Stimulated activated effector memory CD8-positive, alpha-beta T cell treated with anti-CD3 and anti-CD28 coated beads, Interleukin-12 subunit alpha, Interleukin-12 subunit beta, amount 100 ng/mL, for 72 hours (primary cell): ENCODE measurements around the gene THSD8.

Experiments
- ATAC-seq: fragments of 150-1000 bp; cut with Tn5 transposase; 2 replicates; pipeline ENCODE4 v1.10.0; 2021
- DNase-seq, 2 donors: peaks; one replicate each; pipeline ENCODE4 v3.0.0; 2021 to 2022; ENCODE audit warnings: low spot score in 2 of 2
- H3K27ac Mint-ChIP-seq: one replicate; pipeline ENCODE4 v1.8.0; 2022; ENCODE audit warnings: mild to moderate bottlenecking, mixed read lengths
- H3K36me3 Mint-ChIP-seq: one replicate; pipeline ENCODE4 v1.8.0; 2022; ENCODE audit warnings: mild to moderate bottlenecking, mixed read lengths
- H3K4me1 Mint-ChIP-seq: one replicate; pipeline ENCODE4 v1.8.0; 2022; ENCODE audit warnings: mixed read lengths
- H3K4me3 Mint-ChIP-seq: one replicate; pipeline ENCODE4 v1.8.0; 2022; ENCODE audit warnings: mild to moderate bottlenecking, mixed read lengths
- H3K9me3 Mint-ChIP-seq: one replicate; pipeline ENCODE4 v1.8.0; 2022; ENCODE audit warnings: mixed read lengths

Gene THSD8

GRCh38 chr19:12801466-12802266 is at the start of gene THSD8, which contains the start of gene PRDX2:
THSD8 (plus strand) TSS chr19:12802069; CDS start chr19:12802072, 3 bp downstream.
PRDX2 (minus strand) TSS chr19:12801800; CDS start chr19:12801261, 539 bp downstream.
- H3K27ac Mint-ChIP-seq = peak within 1 kb of the TSS; percentile 88
- DNase-seq = peak; percentile 68 to 88
- H3K4me3 Mint-ChIP-seq = peak within 1 kb of the TSS; percentile 86
- H3K4me1 Mint-ChIP-seq = peaks cover 25% of the 10 kb centered on the region
- H3K9me3 Mint-ChIP-seq = no peaks in the 10 kb centered on the region
- ATAC-seq = peak; percentile 78
- peaks cover 49% of the 10 kb centered on the region for H3K36me3 Mint-ChIP-seq

DNA sequence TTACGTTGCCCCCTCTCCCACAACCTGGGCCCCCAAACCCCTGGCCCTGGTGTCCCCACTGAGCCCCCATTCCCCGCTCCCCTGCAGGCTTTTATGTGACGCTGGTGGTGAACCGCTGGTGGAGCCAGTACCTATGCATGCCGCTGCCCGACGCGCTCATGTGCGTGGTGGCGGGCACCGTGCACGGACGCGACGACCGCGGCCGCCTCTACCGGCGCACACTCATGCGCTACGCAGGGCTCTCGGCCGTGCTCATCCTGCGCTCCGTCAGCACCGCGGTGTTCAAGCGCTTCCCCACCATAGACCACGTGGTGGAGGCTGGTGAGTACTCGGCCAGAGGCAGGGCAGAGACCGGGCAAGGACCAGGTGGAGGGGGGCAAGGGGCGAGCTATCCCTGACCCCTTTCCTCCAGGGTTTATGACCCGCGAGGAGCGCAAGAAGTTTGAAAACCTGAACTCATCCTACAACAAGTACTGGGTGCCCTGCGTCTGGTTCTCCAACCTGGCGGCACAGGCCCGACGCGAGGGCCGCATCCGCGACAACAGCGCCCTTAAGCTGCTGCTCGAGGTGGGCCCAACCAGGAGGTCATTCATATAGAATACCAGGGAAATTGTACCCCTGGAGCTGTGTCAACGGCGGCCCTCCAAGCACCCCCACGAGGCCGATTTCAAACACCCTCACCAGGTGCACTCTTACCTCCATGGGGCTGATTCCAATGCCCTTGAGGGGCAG is 47.2 kb upstream of the THSD8 start:
- H3K4me3 Mint-ChIP-seq = no peak overlapping the region

DNA sequence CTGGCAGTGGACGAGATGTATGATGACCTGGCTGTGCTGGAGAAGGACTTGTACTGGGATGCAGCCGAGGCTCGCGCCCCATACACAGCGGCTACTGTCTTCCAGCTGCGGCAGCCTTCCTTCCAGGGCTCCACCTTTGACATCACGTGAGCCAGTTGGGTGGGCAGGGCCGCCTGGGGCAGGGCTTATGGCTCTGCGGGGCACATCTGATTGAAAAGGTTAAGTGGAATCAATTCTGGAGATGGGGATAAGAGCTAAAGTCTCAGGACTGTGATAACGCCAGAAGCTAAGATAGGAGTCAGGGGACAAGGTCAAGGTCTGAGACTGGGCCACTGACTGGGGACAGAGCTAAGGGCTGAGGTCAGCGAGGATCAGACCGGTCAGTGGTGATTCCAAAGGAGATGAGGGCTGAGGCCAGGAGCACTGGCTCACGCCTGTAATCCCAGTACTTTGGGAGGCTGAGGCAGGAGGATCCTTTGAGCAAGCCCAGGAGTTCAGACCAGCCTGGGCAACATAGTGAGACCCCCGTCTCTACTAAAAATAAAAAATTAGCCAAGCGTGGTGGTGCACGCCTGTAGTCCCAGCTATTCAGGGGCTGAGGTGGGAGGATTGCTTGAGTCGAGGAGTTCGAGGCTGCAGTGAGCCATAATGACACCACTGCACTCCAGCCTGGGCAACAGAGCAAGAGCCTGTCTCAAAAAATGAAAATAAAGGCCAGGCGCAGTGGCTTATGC is 45.6 kb upstream of the THSD8 start:
- Mint-ChIP-seq H3K4me3 (no peak overlapping the region), H3K9me3 (no peaks in the 10 kb centered on the region), H3K27ac (no peak overlapping the region), H3K4me1 (peaks cover 5% of the 10 kb centered on the region), H3K36me3 (no peaks in the 10 kb centered on the region)
- DNase-seq (no peak), ATAC-seq (no peak)

More for the DNA sequence above, 47.2 kb upstream of the THSD8 start:
- H3K9me3 Mint-ChIP-seq = no peaks in the 10 kb centered on the region
- H3K4me1 Mint-ChIP-seq = peaks cover 10% of the 10 kb centered on the region
- DNase-seq (no peak), ATAC-seq (no peak)
- no peak overlapping the region for H3K27ac Mint-ChIP-seq
- no peaks in the 10 kb centered on the region for H3K36me3 Mint-ChIP-seq

- H3K36me3 Mint-ChIP-seq = no peaks in the 10 kb centered on the region
- ATAC-seq (peak; percentile 84), DNase-seq (peak; percentile 78 to 86)
- no peaks in the 10 kb centered on the region for H3K9me3 Mint-ChIP-seq
- H3K4me3 Mint-ChIP-seq = peak overlapping the region; percentile 21
- no peak overlapping the region for H3K27ac Mint-ChIP-seq
- H3K4me1 Mint-ChIP-seq = peaks cover 5% of the 10 kb centered on the region
These were observed 44.2 kb upstream of the THSD8 start for GRCh38 chr19:12757544-12758274.

- Mint-ChIP-seq H3K4me1 (peaks cover 5% of the 10 kb centered on the region), H3K9me3 (no peaks in the 10 kb centered on the region), H3K36me3 (no peaks in the 10 kb centered on the region), H3K27ac (no peak overlapping the region), H3K4me3 (no peak overlapping the region)
- no peak for DNase-seq
- ATAC-seq = no peak
These were observed 42.2 kb upstream of the THSD8 start for GRCh38 chr19:12759686-12760085.

DNA sequence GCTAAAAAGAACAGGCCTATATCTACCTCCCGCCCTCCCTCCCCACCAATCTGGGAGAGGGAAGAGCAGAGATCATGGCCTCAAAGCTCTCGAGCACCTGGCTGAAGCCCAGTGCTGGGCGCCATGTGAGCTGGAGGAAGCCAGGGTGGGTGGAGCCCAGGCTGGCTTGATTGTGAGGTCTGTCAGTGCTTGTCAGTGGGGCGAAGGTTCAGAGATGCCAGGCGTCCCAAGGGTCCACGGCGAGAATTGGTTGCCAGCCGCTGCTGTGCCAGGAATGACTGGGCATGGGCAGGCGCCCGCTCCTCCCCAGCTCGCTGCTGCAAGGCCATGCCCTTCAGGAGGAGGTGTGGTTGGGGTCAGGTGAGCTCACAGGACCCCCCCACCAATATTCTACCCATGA is 38.8 kb upstream of the THSD8 start:
- Mint-ChIP-seq H3K9me3 (no peaks in the 10 kb centered on the region), H3K4me3 (no peak overlapping the region), H3K4me1 (peaks cover 13% of the 10 kb centered on the region), H3K36me3 (peaks cover 5% of the 10 kb centered on the region), H3K27ac (no peak overlapping the region)
- DNase-seq (no peak), ATAC-seq (no peak)

DNA sequence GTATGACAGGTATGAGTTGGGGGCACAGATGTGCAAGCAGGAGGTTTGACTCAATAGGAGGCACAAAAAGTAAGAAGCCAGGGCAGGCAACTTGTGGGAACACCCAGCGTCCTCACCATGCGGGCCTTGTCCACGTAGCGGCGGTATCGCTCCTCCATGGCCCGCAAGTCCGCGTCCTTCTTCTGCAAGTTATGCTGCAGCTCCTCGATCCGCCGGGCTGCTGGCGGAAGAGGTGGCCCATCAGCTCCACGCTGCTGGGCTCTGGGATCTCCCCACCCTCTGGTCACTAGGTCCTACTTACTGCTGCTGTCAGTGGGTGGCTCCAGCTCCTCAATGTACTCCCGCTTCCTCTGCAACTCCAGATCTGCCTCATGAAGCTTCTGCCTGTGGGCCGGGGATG is 37.2 kb upstream of the THSD8 start:
- no peak for DNase-seq
- Mint-ChIP-seq H3K4me3 (no peak overlapping the region), H3K9me3 (no peaks in the 10 kb centered on the region), H3K27ac (no peak overlapping the region), H3K36me3 (peaks cover 5% of the 10 kb centered on the region), H3K4me1 (peaks cover 18% of the 10 kb centered on the region)
- ATAC-seq = no peak

DNA sequence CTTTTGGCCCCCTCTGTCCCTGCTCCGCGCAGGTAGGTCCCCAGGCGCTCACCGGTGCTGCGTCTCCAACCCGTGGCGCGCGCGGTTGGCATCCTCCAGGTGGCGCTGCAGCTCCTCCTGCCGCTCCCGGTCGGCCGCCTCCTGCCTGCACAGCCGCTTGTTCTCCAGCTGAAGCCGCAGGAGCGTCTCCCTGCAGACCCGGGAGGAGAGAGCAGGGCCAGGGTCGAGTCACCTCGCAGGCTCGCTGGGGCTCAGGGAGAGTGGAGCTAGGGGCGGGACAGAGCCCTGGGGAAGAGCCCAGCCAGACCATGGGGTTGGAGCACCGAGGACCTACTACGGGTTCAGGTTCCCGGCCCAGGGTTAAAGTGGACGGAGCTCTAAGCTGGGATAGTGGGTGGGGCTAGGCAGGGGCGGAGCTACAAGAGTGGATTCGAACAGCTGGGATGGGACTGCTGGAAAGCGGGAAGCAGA is 35.8 kb upstream of the THSD8 start:
- H3K9me3 Mint-ChIP-seq = no peaks in the 10 kb centered on the region
- H3K4me3 Mint-ChIP-seq = peak overlapping the region; percentile 49
- H3K36me3 Mint-ChIP-seq = peaks cover 5% of the 10 kb centered on the region
- DNase-seq = peak; percentile 90 to 95
- ATAC-seq = peak; percentile 81
- H3K4me1 Mint-ChIP-seq = peaks cover 21% of the 10 kb centered on the region
- no peak overlapping the region for H3K27ac Mint-ChIP-seq

DNA sequence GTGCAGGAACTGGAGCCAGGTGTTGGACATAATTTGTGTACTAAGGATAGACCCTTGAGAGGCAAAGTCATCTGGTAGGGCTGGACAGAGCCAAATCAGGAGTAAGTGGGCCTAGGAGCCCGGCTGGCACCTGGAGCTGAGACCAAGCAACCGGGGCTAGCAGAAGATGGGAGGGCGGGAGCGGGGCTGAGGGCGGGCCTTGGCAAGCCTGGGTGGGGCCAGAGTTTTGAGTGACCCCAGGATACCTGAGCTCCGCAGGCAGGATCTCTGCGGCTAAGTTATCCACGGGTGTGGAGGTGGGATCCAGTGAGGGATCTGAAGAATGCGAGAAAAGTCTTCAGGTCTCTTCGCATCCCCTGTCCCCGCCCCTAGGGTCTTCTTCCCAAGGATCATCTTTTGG is 34.7 kb upstream of the THSD8 start:
- no peaks in the 10 kb centered on the region for H3K9me3 Mint-ChIP-seq
- H3K4me3 Mint-ChIP-seq = no peak overlapping the region
- peaks cover 21% of the 10 kb centered on the region for H3K4me1 Mint-ChIP-seq
- H3K27ac Mint-ChIP-seq = no peak overlapping the region
- DNase-seq (no peak), ATAC-seq (no peak)
- H3K36me3 Mint-ChIP-seq = peaks cover 5% of the 10 kb centered on the region

DNA sequence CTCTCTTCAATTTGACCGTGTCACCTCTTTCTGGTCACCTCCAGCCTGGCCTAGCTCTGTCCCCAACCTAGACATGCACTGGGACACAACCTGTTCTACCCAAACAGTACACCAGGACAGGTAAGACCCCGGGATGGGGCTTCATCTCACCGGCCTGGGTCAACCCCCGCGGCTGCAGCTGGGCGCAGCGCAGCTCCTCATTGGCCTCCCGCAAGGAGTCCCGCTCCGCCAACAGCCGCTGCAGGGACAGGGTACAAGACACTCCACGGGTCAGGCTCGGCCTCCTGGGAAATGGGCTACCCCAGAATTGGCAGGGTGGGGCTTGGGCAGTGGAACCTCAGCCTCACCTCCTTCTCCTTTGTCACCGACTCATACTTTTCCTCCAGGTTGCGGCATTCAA is 34.2 kb upstream of the THSD8 start:
- ATAC-seq (no peak), DNase-seq (no peak)
- no peak overlapping the region for H3K4me3 Mint-ChIP-seq
- no peak overlapping the region for H3K27ac Mint-ChIP-seq
- H3K36me3 Mint-ChIP-seq = peaks cover 5% of the 10 kb centered on the region
- no peaks in the 10 kb centered on the region for H3K9me3 Mint-ChIP-seq
- H3K4me1 Mint-ChIP-seq = peaks cover 21% of the 10 kb centered on the region

DNA sequence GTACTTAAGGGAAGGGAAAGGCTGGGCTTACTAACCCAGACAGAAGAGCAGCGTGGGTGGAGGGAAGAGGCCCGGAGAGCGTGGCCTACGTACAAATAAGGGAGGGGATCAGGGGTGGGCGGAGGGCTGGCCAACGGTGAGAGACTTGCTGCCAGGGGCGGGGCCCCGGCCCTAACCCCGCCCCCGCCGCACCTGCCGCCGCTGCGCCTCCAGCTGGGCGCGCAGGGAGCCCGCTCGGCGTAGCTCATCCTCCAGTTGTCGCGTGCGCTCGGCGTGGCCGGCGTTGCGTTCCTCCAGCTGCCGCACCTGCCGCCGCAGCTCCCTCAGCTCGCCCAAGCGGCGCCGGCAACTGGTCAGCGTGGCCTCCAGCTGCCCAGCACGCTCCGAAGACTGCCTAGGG is 32.2 kb upstream of the THSD8 start:
- ATAC-seq (peak; percentile 83), DNase-seq (no peak)
- Mint-ChIP-seq H3K4me1 (peaks cover 29% of the 10 kb centered on the region), H3K4me3 (peak overlapping the region; percentile 57), H3K27ac (no peak overlapping the region), H3K9me3 (no peaks in the 10 kb centered on the region), H3K36me3 (peaks cover 5% of the 10 kb centered on the region)

DNA sequence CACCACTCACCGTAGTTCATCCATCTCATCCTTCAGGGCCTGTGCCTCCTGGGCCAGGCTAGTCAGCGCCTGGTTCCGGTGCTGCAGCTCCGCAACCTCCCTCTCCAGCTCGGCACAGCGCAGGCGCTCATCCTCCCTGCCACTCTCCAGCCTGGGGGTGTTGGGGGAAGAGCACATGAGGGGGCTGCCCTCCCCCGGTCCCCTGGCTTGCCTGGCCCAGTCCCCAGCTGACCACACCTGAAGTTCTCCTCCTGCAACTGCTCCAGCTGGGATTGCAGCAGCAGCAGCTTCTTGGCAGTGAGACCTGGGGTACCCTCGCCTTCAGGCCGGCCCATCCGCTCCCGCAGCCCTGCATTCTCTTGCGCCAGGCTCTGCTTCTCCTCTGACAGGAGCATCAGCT is 30.9 kb upstream of the THSD8 start:
- peaks cover 5% of the 10 kb centered on the region for H3K36me3 Mint-ChIP-seq
- no peak overlapping the region for H3K27ac Mint-ChIP-seq

GRCh38 chr19:12772323-12772722 is 29.5 kb upstream of the THSD8 start:
- ATAC-seq (no peak), DNase-seq (no peak)
- H3K9me3 Mint-ChIP-seq = no peaks in the 10 kb centered on the region
- H3K36me3 Mint-ChIP-seq = no peaks in the 10 kb centered on the region
- H3K27ac Mint-ChIP-seq = no peak overlapping the region
- no peak overlapping the region for H3K4me3 Mint-ChIP-seq
- peaks cover 21% of the 10 kb centered on the region for H3K4me1 Mint-ChIP-seq

More for the DNA sequence above, 30.9 kb upstream of the THSD8 start:
- no peak for ATAC-seq
- no peak for DNase-seq
- Mint-ChIP-seq H3K9me3 (no peaks in the 10 kb centered on the region), H3K4me1 (peaks cover 28% of the 10 kb centered on the region), H3K4me3 (no peak overlapping the region)

DNA sequence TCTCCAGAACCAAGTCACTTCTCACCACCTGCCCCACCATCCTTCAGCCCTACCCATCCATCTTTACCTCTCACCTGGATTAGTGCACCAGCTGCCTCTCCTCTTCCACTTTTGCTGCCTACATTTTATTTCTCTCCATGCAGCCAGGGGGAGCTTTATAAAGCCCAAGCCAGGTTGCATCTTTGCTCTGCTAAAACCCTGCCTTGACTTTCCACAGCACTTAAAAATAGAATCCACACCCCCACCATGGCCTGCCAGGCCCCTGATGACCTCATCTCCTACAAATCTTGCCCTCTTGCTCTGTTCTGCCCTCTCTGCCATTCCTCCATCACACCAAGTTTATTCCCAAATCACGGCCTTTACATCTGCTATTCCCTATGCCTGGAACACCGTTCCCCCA is 28.3 kb upstream of the THSD8 start:
- Mint-ChIP-seq H3K9me3 (no peaks in the 10 kb centered on the region), H3K27ac (no peak overlapping the region), H3K4me1 (peaks cover 27% of the 10 kb centered on the region), H3K36me3 (no peaks in the 10 kb centered on the region), H3K4me3 (no peak overlapping the region)
- DNase-seq (no peak), ATAC-seq (no peak)
